Measurements from ENCODE around the gene STPG3. TPM values are rescaled to one million over a fixed set of nuclear protein-coding genes. Genes with fewer than 3 reads are reported as not detected.

The STPG3 gene
- total RNA-seq, 2 experiments from 2014 or later, result not detected

DNA sequence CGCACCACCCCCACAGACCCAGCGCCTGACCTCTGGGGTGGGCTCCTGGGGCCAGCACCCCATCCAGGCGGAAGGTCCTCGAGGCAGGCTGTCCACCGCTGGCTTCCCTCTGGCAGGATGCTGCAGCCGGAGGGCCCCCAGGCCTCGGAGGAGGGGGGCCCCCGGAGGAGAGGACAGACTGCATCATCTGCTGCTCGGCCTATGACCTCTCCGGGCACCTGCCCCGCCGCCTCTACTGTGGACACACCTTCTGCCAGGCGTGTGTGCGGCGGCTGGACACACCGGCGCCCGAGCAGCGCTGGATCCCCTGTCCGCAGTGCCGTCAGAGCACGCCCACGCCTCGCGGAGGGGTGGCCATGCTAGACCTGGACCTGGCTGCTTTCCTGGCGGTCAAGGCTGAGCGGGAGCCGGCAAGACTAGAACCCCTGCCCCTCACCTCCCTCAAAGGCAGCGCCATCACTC is 22.5 kb upstream of the STPG3 start:
- H3K36me3 Mint-ChIP-seq (ENCODE audit: low read depth), result no peaks in the 10 kb centered on the region
- H3K27ac Mint-ChIP-seq, result no peak overlapping the region
- CTCF ChIA-PET, result interaction anchor here (0.8 to 8.9 kb wide), 5 partner anchors 8 to 133 kb away, joined by 3 to 58 read pairs (median 11); partner anchors contain the start of gene TUBB4B
- TF ChIP-seq, protein P1, sequence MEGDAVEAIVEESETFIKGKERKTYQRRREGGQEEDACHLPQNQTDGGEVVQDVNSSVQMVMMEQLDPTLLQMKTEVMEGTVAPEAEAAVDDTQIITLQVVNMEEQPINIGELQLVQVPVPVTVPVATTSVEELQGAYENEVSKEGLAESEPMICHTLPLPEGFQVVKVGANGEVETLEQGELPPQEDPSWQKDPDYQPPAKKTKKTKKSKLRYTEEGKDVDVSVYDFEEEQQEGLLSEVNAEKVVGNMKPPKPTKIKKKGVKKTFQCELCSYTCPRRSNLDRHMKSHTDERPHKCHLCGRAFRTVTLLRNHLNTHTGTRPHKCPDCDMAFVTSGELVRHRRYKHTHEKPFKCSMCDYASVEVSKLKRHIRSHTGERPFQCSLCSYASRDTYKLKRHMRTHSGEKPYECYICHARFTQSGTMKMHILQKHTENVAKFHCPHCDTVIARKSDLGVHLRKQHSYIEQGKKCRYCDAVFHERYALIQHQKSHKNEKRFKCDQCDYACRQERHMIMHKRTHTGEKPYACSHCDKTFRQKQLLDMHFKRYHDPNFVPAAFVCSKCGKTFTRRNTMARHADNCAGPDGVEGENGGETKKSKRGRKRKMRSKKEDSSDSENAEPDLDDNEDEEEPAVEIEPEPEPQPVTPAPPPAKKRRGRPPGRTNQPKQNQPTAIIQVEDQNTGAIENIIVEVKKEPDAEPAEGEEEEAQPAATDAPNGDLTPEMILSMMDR (IDR thresholded peaks at IDR 0.05), result no peak
- POLR2A ChIA-PET, result interaction anchor here (1.2 kb wide), 1 partner anchor 10 kb away, joined by 3 read pairs; no protein-coding TSS in a partner anchor
- no peak for ATAC-seq
- peaks cover 3% of the 10 kb centered on the region for H3K27me3 Mint-ChIP-seq
- intact Hi-C loops (cut with micrococcal nuclease), result loop anchor here (5.0 kb wide), 1 partner anchor 106 kb away; no protein-coding TSS in a partner anchor
- no peak for DNase-seq
- H3K4me1 Mint-ChIP-seq (ENCODE audit: low read depth), result peaks cover 7% of the 10 kb centered on the region
- H3K9me3 Mint-ChIP-seq, result no peaks in the 10 kb centered on the region
- H3K4me3 Mint-ChIP-seq, result no peak overlapping the region

GRCh38 chr9:137228968-137229896 is 21.9 kb upstream of the STPG3 start:
- Mint-ChIP-seq H3K36me3 (ENCODE audit: low read depth) (no peaks in the 10 kb centered on the region), H3K27ac (no peak overlapping the region), H3K4me3 (no peak overlapping the region), H3K4me1 (ENCODE audit: low read depth) (peaks cover 4% of the 10 kb centered on the region), H3K27me3 (peaks cover 3% of the 10 kb centered on the region), H3K9me3 (no peaks in the 10 kb centered on the region)
- intact Hi-C loops (cut with micrococcal nuclease), result loop anchor here (5.0 kb wide), 1 partner anchor 107 kb away; no protein-coding TSS in a partner anchor
- DNase-seq (no peak), ATAC-seq (no peak)
- TF ChIP-seq, protein P1 (IDR thresholded peaks at IDR 0.05), result no peak
- CTCF ChIA-PET, result interaction anchor here (1.1 to 2.4 kb wide), 4 partner anchors 11 to 183 kb away, joined by 3 to 11 read pairs (median 4); partner anchors contain the start of genes NPDC1 and TUBB4B
- POLR2A ChIA-PET, result interaction anchor here (1.2 to 2.3 kb wide), 2 partner anchors 9 to 11 kb away, joined by 3 to 8 read pairs; partner anchors contain the start of gene TUBB4B

GRCh38 chr9:137229903-137230704 is 21.0 kb upstream of the STPG3 start:
- Mint-ChIP-seq H3K4me1 (ENCODE audit: low read depth) (peaks cover 3% of the 10 kb centered on the region), H3K27me3 (peaks cover 9% of the 10 kb centered on the region), H3K27ac (no peak overlapping the region), H3K9me3 (no peaks in the 10 kb centered on the region), H3K4me3 (no peak overlapping the region), H3K36me3 (ENCODE audit: low read depth) (no peaks in the 10 kb centered on the region)
- CTCF ChIA-PET, result interaction anchor here (1.1 to 1.2 kb wide), 2 partner anchors 53 to 184 kb away, joined by 3 read pairs; partner anchors contain the start of gene NPDC1
- ATAC-seq (no peak), DNase-seq (no peak)
- TF ChIP-seq, protein P1 (IDR thresholded peaks at IDR 0.05), result no peak
- POLR2A ChIA-PET, result interaction anchor here (2.3 kb wide), 1 partner anchor 10 kb away, joined by 8 read pairs; the partner anchor contains the start of gene TUBB4B
- intact Hi-C loops (cut with micrococcal nuclease), result loop anchor here (5.0 kb wide), 1 partner anchor 108 kb away; no protein-coding TSS in a partner anchor

- POLR2A ChIA-PET, result interaction anchor here (2.3 kb wide), 1 partner anchor 10 kb away, joined by 8 read pairs; the partner anchor contains the start of gene TUBB4B
Observed at GRCh38 chr9:137230705-137231371, 20.2 kb upstream of the STPG3 start, which contains the start of gene SLC34A3. TSS of gene SLC34A3 (plus strand) at chr9:137230901. CDS start at chr9:137231703, 802 bp downstream.

More at GRCh38 chr9:137230705-137231371, 20.2 kb upstream of the STPG3 start, which contains the start of gene SLC34A3:
- no peak within 1 kb of the TSS for H3K4me3 Mint-ChIP-seq
- no peak within 1 kb of the TSS for H3K27ac Mint-ChIP-seq
- no peaks in the 10 kb centered on the region for H3K36me3 Mint-ChIP-seq (ENCODE audit: low read depth)
- H3K27me3 Mint-ChIP-seq, result peaks cover 11% of the 10 kb centered on the region
- intact Hi-C loops (cut with micrococcal nuclease), result no loop called here
- CTCF ChIA-PET, result interaction anchor here (0.8 to 1.2 kb wide), 2 partner anchors 30 to 54 kb away, joined by 3 read pairs; partner anchors contain the start of gene TPRN
- TF ChIP-seq, protein P1 (IDR thresholded peaks at IDR 0.05), result no peak
- H3K4me1 Mint-ChIP-seq (ENCODE audit: low read depth), result peaks cover 3% of the 10 kb centered on the region
- DNase-seq (no peak), ATAC-seq (no peak)
- H3K9me3 Mint-ChIP-seq, result no peaks in the 10 kb centered on the region

Measured in activated CD8-positive, alpha-beta T cell treated with anti-CD3 and anti-CD28 coated beads for 36 hours (primary cell).